Right lobe of liver (tissue), 6 donors: ENCODE data around the gene ZNF493. TPM values are rescaled to one million over a fixed set of nuclear protein-coding genes. Genes with fewer than 3 reads are reported as not detected.

Experiments used
- ATAC-seq, 4 donors: fragments of 200-7000 bp; cut with Tn5 transposase; one replicate each; pipeline ENCODE4 v1.9.1; 2020; ENCODE audit warnings: mild to moderate bottlenecking in 4 of 4, moderate library complexity in 4 of 4
- DNase-seq, 3 donors: peaks; one replicate each; pipeline ENCODE4 v3.0.0-alpha.2; 2020
- H3K27ac ChIP-seq, 3 donors: fragments of 200-600 bp; one replicate each; pipeline ENCODE4 v1.8.0; 2022
- H3K27me3 ChIP-seq, 2 donors: fragments of 200-600 bp; one replicate each; pipeline ENCODE4 v1.8.0; 2022
- H3K36me3 ChIP-seq, 4 donors: fragments of 200-600 bp; sonication (generic) in 1 of 4; one replicate each; pipeline versions ENCODE4 v1.5.1 to v1.8.0; 2017 to 2022; ENCODE audit warnings: control low read depth in 1 of 4
- H3K4me1 ChIP-seq, 4 donors: fragments of 200-600 bp; sonication (generic) in 1 of 4; one replicate each; pipeline versions ENCODE4 v1.5.1 to v1.8.0; 2017 to 2022; ENCODE audit warnings: control low read depth in 1 of 4
- H3K4me3 ChIP-seq, 3 donors: fragments of 200-600 bp; one replicate each; pipeline ENCODE4 v1.8.0; 2022
- H3K9me3 ChIP-seq, 4 donors: fragments of 200-600 bp; sonication (generic) in 1 of 4; one replicate each; pipeline versions ENCODE4 v1.5.1 to v1.8.0; 2017 to 2022; ENCODE audit warnings: control low read depth in 1 of 4
- POLR2A ChIP-seq: fragments of 450-650 bp; IDR thresholded peaks from one replicate; pipeline ENCODE4 v1.6.1; 2017; ENCODE audit warnings: antibody characterized with exemption, mild to moderate bottlenecking
- WGBS: methylation state at CpG from one replicate; pipeline ENCODE4 v1.1.6; 2018; ENCODE audit warnings: low coverage, low lambda C conversion rate; ENCODE audit not compliant: insufficient coverage; ENCODE audit errors: missing lambda C conversion rate; 5-methylcytosine and 5-hydroxymethylcytosine counted together
- intact Hi-C, 2 donors: fragments of 100-400 bp; cut with DNase I; formaldehyde crosslinking; loops; one replicate each; pipeline versions ENCODE4 v1.11.2 to v1.14.1; 2022
- total RNA-seq, 6 experiments: library from RNA; depleted of rRNA in 2 of 6; stranded (reverse); fragments of >200 nt in 2 of 6; fragmentation: NEBNext Ultra II Directional in 3 of 6; extraction: Animal tissue kit (Norgen Biotek cat#: 25700) in 3 of 6; gene quantifications; one replicate each; pipeline versions ENCODE4 v1.1.0 to v1.2.4, GENCODE V29; 2016 to 2023
- TF ChIP-seq, protein P1 (sequence below), 4 donors: fragments of 200-600 bp in 3 of 4; fragments of 450-650 bp in 1 of 4; IDR thresholded peaks; one replicate each; pipeline versions ENCODE4 v1.5.1 to v1.8.0; 2016 to 2022; ENCODE audit warnings: antibody characterized with exemption in 4 of 4, mild to moderate bottlenecking in 2 of 4
- donor health status: DM: no; HTN: yes; CAD: no.
- donor health status: DM: no; HTN: no; CAD: no.
- donor health status: DM: no; HTN: no; CAD: no.
- donor health status: DM: no; HTN: yes; CAD: no.
- donor health status: DM: no; HTN: yes; CAD: no.

ZNF493 gene
- total RNA-seq, 6 experiments from 2014 or later: 5.9 to 9.3 (median 6.8) TPM

DNA sequence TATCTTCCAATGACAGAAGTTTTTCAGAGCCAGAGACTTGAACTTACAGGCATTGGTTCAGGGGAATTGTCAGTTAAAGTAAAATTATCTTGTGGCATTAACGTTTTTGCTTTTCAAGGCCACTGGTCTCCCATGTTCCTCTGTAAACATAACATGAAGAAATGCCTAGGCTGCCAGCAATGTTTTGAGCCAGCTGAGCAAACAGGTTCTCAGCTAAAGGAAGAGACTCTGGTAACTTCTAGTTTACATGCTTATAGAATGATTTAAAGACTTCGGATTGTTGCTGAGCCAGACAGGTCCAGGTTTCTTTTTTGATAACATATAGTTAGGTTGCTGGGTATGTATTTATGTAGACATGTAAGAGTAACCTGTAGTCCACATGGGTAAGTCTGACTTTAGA lies 35.7 kb downstream of the ZNF493 start:
- H3K9me3 ChIP-seq: peaks cover 0 to 34% (median 5%) of the 10 kb centered on the region in 4 donors
- ATAC-seq (no peak), DNase-seq (no peak)
- no peak overlapping the region for H3K4me3 ChIP-seq
- intact Hi-C loops: no loop called here
- WGBS: 50% methylated on average over 2 of the region's 2 CpGs
- TF ChIP-seq POLR2A: no peak
- TF ChIP-seq, protein P1, sequence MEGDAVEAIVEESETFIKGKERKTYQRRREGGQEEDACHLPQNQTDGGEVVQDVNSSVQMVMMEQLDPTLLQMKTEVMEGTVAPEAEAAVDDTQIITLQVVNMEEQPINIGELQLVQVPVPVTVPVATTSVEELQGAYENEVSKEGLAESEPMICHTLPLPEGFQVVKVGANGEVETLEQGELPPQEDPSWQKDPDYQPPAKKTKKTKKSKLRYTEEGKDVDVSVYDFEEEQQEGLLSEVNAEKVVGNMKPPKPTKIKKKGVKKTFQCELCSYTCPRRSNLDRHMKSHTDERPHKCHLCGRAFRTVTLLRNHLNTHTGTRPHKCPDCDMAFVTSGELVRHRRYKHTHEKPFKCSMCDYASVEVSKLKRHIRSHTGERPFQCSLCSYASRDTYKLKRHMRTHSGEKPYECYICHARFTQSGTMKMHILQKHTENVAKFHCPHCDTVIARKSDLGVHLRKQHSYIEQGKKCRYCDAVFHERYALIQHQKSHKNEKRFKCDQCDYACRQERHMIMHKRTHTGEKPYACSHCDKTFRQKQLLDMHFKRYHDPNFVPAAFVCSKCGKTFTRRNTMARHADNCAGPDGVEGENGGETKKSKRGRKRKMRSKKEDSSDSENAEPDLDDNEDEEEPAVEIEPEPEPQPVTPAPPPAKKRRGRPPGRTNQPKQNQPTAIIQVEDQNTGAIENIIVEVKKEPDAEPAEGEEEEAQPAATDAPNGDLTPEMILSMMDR (IDR thresholded peaks at IDR 0.05): no peak
- no peaks in the 10 kb centered on the region for H3K36me3 ChIP-seq
- no peaks in the 10 kb centered on the region for H3K4me1 ChIP-seq
- no peak overlapping the region for H3K27ac ChIP-seq
- no peaks in the 10 kb centered on the region for H3K27me3 ChIP-seq

DNA sequence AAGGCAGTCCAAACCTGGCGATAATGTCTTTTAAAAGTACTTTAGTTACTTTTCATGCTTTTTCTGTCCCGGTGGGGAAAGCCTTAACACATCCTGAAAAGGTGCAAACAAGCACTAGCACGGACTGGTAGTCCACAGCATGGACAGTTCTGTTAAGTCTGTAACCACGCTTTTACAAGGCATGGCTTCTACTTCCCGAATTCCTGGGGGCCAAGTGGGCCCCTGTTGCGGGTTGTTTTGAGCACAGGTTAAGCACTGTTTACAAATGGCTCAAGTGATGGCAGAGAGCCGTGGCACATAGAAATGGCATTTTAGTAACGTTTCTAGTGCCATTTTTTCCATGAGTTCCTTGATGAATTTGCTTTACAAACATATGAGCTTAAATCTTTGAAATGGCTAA lies 37.6 kb downstream of the ZNF493 start:
- intact Hi-C loops: no loop called here
- Histone ChIP-seq H3K4me1 (no peaks in the 10 kb centered on the region), H3K9me3 (peaks cover 0 to 19% (median 5%) of the 10 kb centered on the region in 4 donors), H3K4me3 (no peak overlapping the region), H3K36me3 (no peaks in the 10 kb centered on the region), H3K27me3 (no peaks in the 10 kb centered on the region), H3K27ac (no peak overlapping the region)
- no peak for TF ChIP-seq POLR2A
- TF ChIP-seq, protein P1 (IDR thresholded peaks at IDR 0.05): no peak
- DNase-seq (no peak), ATAC-seq (no peak)
- WGBS: 82% methylated on average over 7 of the region's 8 CpGs

DNA sequence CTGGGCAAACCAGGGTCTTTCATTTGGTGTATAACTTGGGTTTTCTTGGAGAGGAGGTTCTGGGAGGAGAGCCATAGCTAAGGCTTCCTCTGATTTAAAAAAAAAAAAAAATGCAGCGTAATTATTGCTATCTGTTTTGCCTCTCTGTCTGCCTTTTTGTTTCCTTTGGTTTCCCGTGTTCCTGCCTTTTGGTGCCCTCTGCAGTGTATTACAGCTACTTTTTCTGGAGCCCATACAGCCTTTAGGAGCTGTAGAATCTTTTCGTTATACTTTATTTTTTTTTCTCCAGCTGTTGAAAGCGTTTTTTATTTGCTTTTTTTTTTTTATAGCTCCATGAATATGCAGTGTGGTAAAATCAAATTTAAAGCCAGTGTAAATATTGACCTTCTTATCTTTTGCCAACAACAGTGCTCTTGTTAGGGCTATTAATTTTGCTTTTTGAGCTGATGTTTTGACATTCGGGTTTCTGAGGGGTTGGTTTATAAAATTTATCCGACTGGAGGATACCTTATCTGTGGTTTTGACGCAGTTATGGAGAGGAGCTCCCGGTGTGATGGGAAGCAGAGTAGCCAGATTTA lies 38.1 kb downstream of the ZNF493 start:
- ATAC-seq (no peak), DNase-seq (no peak)
- intact Hi-C loops: no loop called here
- no peaks in the 10 kb centered on the region for H3K27me3 ChIP-seq
- 44% methylated on average over 6 of the region's 8 CpGs for WGBS
- H3K27ac ChIP-seq: no peak overlapping the region
- no peak overlapping the region for H3K4me3 ChIP-seq
- H3K36me3 ChIP-seq: no peaks in the 10 kb centered on the region
- TF ChIP-seq, protein P1 (IDR thresholded peaks at IDR 0.05): no peak
- TF ChIP-seq POLR2A: no peak
- H3K4me1 ChIP-seq: no peaks in the 10 kb centered on the region
- peaks cover 0 to 14% (median 5%) of the 10 kb centered on the region in 4 donors for H3K9me3 ChIP-seq

DNA sequence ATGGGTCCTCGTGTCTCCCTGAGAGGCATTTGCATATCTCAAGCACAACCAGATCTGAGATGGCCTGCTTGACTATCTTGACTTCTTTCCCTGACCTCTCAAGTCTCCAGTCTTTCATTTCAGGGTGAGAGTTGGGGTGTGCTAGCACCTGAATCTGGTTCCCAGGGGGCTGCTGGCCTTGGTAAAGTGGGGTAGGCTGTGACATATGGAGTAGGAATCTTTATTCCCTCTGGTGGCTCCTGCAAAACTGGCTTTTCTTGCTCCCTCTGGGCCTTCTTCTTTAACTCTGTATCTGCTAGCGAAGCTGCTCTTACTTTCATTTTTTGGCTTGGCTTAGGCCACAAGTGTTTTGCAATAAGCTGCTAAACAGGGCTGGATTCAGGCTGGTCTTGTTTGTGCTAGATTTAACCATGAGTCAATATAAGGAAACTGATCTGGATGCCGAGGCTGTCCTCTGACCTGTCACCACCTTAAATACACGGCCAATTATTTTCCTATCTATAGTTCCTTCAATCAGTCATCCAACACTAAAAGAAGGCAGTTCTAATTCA lies 42.3 kb downstream of the ZNF493 start:
- intact Hi-C loops: no loop called here
- H3K36me3 ChIP-seq: no peaks in the 10 kb centered on the region
- no peaks in the 10 kb centered on the region for H3K4me1 ChIP-seq
- TF ChIP-seq POLR2A: no peak
- TF ChIP-seq, protein P1 (IDR thresholded peaks at IDR 0.05): no peak
- H3K27ac ChIP-seq: no peak overlapping the region
- H3K4me3 ChIP-seq: no peak overlapping the region
- ATAC-seq: no peak
- DNase-seq: no peak
- H3K27me3 ChIP-seq: no peaks in the 10 kb centered on the region
- 45% methylated on average over 4 of the region's 4 CpGs for WGBS
- peaks cover 0 to 6% (median 0%) of the 10 kb centered on the region in 4 donors for H3K9me3 ChIP-seq
